DMS79 (cell line): Measurements from ENCODE around the gene CDH13.

Experiments used
- DNase-seq: peaks from one replicate; lab custom pipeline; 2025; lab: John Stamatoyannopoulos, UW

The CDH13 gene

GRCh38 chr16:83682116-83682867 lies 1055.5 kb downstream of the CDH13 start:
- DNase-seq, result no peak

- DNase-seq, result no peak
Observed at GRCh38 chr16:83682868-83683235, 1056.1 kb downstream of the CDH13 start.

GRCh38 chr16:83685615-83686165 lies 1058.9 kb downstream of the CDH13 start:
- no peak for DNase-seq

GRCh38 chr16:83686726-83687125 lies 1060.0 kb downstream of the CDH13 start:
- DNase-seq, result no peak

DNA sequence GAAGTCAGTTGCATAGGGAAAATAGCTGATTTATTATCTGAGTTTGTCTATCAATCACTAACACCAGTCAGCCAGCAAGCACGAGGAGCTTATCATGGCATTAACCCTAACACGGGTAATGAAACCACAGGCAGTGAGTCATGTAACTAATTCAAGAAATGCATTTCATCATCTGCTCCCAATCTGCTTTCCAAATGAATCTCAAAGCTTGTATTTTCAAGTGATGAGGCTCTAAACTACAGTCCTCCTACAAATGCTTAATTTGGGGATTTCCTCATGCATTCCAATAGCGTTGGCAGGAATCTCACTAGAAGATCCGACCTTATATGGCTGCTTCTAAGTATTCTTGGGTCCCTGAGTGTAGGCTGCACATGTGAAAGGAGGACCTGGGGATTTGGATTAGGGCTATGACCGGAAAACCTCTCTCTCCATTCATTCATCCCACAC lies 1062.6 kb downstream of the CDH13 start:
- DNase-seq, result no peak

DNA sequence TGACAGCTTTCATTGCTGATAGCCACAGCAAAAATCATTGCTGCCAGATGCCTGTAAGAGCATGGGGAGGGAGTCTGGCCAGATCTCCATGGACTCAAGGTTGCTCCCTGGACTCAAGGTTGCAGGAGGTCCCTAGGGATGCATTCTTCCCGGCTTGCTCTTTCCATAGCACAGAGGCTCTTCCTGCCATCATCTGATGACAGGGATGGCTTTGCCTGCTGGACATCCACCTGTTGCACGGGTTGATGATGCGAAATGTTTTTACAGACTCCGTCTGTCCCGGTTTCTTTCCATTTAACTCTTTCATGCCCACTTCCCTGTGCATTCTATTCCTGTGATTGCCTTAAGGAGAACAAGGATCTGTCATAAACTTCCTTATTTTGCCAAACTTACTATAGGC lies 1065.5 kb downstream of the CDH13 start:
- DNase-seq, result no peak

GRCh38 chr16:83698964-83699363 lies 1072.2 kb downstream of the CDH13 start:
- no peak for DNase-seq

- no peak for DNase-seq
Observed at GRCh38 chr16:83699817-83700216, 1073.0 kb downstream of the CDH13 start.

- no peak for DNase-seq
Observed at GRCh38 chr16:83700918-83701317, 1074.1 kb downstream of the CDH13 start.

- no peak for DNase-seq
Observed at GRCh38 chr16:83701494-83701893, 1074.7 kb downstream of the CDH13 start.

- DNase-seq, result no peak
Observed at GRCh38 chr16:83704656-83705055, 1077.9 kb downstream of the CDH13 start.

DNA sequence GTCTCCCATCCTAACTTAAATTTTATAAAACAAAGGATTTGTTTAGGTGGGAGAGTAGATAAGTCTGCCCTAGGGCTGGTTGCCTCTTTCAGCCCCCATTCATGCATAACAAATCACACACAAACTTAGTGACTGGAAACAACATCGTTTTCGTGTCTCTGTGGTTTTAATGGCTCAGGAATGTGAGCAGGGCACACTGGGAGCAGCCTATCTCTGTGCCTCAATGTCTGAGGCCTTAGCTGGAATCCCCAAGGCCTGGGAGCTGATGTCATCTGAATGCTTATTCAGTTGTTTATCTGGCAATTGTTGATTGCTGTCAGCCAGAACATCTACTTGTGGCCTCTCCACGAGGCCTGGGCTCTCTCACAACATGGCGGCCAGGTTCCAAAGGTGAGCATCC lies 1079.1 kb downstream of the CDH13 start:
- DNase-seq, result no peak

GRCh38 chr16:83706394-83706793 lies 1079.6 kb downstream of the CDH13 start:
- no peak for DNase-seq

GRCh38 chr16:83711069-83711468 lies 1084.3 kb downstream of the CDH13 start:
- DNase-seq, result no peak

DNA sequence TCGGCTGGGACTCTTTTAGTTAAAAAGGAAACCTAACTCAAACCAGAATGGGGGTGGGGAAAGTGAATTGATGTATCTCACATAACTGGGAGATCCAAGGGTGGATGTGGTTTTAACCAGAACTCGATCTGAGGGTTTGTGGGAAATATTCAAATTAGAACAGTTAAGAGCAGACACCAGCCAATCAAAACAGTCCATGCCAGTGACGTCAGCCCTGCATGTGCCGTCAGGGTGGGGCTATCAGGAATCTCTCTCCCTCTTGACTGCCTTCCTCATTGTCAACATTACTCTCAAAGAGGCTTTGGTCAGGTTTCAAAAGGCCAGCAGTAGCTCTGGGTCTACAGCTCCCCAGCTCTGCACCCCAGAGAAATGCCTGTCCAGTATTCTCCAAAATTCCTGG lies 1086.8 kb downstream of the CDH13 start:
- DNase-seq, result no peak

GRCh38 chr16:83714286-83714685 lies 1087.5 kb downstream of the CDH13 start:
- no peak for DNase-seq

GRCh38 chr16:83715217-83715920 lies 1088.6 kb downstream of the CDH13 start:
- DNase-seq, result peak; percentile 74

DNA sequence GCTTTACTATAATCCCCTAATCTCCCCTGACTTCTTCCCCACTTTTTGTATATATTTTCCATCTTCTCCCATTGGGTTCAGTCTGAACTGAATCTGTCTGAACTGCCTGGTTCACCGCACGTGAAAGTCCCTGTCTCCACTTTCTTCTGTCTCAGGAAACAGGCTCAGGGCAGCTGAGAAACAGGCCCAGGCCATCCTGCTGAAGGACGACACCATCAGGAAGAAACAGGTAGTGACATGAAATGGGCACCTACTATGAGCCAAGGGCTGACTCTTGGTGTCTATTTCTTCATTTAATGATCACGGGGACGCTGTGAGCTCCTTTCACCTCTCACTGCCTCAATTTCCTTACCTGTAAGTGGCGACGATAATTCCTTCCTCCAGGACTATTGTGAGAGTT lies 1090.5 kb downstream of the CDH13 start:
- DNase-seq, result no peak

GRCh38 chr16:83717814-83718213 lies 1091.0 kb downstream of the CDH13 start:
- DNase-seq, result no peak

- no peak for DNase-seq
Observed at GRCh38 chr16:83720213-83720612, 1093.4 kb downstream of the CDH13 start.

DNA sequence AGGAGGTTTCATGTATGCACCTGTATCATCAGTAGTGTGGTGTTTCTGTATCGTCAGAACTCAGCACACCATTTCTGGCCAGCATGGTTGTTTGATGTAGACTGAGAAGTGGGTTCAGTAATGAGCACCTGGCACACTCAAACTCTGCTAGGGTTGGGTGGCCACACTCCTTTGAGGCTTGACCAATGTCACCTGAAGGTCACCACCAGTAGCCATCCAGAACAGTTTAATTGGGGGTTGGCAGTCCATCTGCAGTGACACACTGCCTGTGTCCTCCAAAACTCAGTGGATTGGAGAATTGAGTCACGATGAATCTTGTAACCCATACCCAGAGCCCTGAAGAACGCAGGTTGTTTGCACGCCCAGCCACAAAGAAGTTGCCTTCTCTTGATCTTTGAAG lies 1094.2 kb downstream of the CDH13 start:
- DNase-seq, result peak; percentile 36

- no peak for DNase-seq
Observed at GRCh38 chr16:83721676-83722075, 1094.9 kb downstream of the CDH13 start.

DNA sequence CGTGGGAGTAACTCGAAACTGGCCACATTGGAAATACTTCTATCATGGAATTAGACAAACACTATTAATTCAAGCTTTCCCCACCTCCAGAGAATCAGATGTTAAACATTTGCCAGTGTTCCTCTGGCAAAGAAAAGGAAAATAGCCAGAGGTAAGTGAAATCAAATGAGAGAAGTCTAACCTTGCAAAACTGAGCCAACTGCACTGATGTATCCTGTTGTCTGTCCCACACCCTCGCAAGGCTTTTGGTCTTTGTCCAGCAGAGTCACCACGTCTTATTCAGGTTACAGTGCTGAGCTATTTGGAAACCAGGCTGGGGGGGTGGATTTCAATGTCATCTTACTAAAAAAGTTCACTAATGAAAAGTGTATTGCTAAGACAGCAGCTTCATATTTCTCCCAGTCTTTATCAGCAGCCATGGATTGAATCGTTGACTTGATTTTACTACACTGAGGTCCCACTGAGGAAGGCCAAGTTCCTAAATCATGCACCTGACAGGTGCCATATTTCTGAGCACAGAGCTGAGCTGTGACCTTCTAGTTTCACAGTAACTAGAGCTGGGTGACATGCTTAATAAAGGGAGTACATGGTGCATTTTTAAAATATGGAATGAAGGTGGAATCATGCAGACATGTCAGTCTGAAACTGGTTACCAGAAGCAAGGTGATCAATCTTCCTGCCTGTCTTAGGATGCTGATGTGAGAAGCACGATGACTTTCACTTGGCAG lies 1095.9 kb downstream of the CDH13 start:
- no peak for DNase-seq
